ENCODE results near the gene GALNT2. TPM values are rescaled to one million over a fixed set of nuclear protein-coding genes. Genes with fewer than 3 reads are reported as not detected.
A peak's percentile ranks its signal among the peaks of the same experiment; 100 is the strongest.

GALNT2 gene
- total RNA-seq, 8 experiments from 2014 or later: 28.1 to 70.6 (median 41.3) TPM

DNA sequence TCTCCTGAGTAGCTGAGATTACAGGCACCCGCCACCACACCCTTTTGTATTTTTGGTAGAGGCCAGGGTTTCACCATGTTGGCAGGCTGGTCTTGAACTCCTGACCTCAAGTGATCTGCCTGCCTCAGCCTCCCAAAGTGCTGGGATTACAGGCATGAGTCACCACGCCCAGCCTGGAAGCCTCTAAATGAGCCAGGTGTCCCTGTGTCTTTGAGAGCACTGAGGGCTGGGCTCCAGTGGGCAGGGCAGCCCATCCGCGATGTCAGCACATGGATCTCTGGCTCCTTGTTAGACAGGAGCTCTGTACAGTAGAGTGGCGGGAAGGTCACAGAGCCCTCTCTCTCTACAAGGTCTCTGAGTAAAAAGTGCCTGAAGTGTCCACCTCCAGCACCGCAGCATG, 234.8 kb downstream of the GALNT2 start:
- Histone ChIP-seq H3K27ac (no peak overlapping the region), H3K4me1 (replicated peaks in 1 of 2) (peaks cover 14 to 16% of the 10 kb centered on the region in 2 donors), H3K4me3 (no peak overlapping the region)
- peak in 5 of 8 experiments; percentile 29 to 57 (median 46) for ATAC-seq (replicated peaks in 6 of 8)
- in situ Hi-C loops (cut with MboI; ENCODE audit: low pct_unique_long_range_greater_than_20kb in 2 of 9, low sequenced_read_pairs in 9 of 9, unreplicated experiment in 9 of 9): loop anchor here in 8 of 9 experiments (25.0 kb wide), 2 partner anchors 640 to 1040 kb away; partner anchors contain the start of gene RAB4A (in 3 of the 8)
- 0 to 100% (median 87%) methylated on average over 1 to 5 of the region's 6 CpGs; no CpG with 5 or more reads in 3 of the 10 experiments for WGBS, 10 experiments

DNA sequence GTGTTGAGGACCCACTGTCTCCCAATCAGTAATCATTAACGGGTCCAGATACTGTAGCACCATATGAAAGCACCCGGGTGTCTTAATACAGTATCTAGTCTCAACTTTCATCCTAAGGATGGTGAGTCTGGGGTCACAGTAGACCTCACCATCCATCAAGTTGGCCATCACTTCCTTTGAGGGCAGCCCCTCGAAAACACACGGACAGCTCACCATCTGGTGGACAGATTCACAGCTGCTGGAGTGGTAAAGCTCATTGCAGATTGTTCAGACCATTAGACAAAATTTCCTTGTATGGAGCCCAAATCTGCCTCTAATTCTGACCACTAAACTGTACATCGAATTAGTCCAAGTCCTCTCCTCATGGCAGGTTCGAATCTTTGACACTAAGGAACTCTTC, 236.0 kb downstream of the GALNT2 start:
- Histone ChIP-seq H3K27ac (no peak overlapping the region), H3K4me1 (replicated peaks in 1 of 2) (peaks cover 14 to 16% of the 10 kb centered on the region in 2 donors), H3K4me3 (no peak overlapping the region)
- no peak for ATAC-seq (replicated peaks in 6 of 8)
- 22 to 92% (median 83%) methylated on average over 1 to 6 of the region's 6 CpGs; no CpG with 5 or more reads in 1 of the 10 experiments for WGBS, 10 experiments
- in situ Hi-C loops (cut with MboI; ENCODE audit: low pct_unique_long_range_greater_than_20kb in 2 of 9, low sequenced_read_pairs in 9 of 9, unreplicated experiment in 9 of 9): loop anchor here in 8 of 9 experiments (25.0 kb wide), 2 partner anchors 641 to 1041 kb away; partner anchors contain the start of gene RAB4A (in 3 of the 8)

DNA sequence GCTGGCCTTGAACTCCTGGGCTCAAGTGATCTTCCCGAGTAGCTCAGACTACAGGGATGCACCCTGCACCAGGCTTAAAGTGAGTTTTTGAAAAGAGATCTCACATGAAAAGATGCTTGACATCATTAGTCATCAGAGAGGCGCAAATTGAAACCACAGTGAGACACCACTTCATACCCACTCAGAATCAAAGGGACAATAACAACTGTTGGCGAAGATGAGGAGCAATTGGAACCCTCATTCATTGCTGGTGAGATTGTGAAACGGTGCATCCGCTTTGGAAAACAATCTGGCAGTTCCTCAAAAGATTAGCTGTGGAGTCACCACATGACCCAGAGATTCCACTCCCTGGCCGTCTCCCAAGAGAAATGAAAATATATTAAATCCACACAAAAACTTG, 236.8 kb downstream of the GALNT2 start:
- in situ Hi-C loops (cut with MboI; ENCODE audit: low pct_unique_long_range_greater_than_20kb in 2 of 9, low sequenced_read_pairs in 9 of 9, unreplicated experiment in 9 of 9): loop anchor here in 8 of 9 experiments (25.0 kb wide), 2 partner anchors 642 to 1042 kb away; partner anchors contain the start of gene RAB4A (in 3 of the 8)
- H3K27ac ChIP-seq: no peak overlapping the region
- 20 to 90% (median 79%) methylated on average over 2 to 6 of the region's 6 CpGs; no CpG with 5 or more reads in 3 of the 10 experiments for WGBS, 10 experiments

DNA sequence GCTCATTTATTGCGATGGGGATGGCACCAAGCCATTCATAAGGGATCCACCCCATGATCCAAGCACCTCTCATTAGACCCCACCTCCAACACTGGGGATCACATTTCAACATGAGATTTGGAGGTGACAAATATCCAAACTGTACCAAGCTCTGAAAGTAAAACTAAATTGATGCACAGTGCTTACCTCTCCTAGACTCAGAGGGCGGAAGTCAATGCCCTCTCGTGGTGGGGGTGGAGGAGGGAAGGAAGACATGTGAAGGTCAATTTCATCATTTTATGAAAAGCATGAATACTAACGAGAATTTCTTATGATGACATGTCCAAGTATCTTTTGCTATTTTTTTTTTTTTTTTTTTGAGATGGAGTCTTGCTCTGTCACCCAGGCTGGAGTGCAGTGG, 239.1 kb downstream of the GALNT2 start:
- no peak for ATAC-seq (replicated peaks in 6 of 8)

More for the DNA sequence above, 236.8 kb downstream of the GALNT2 start:
- peak in 1 of 8 experiments; percentile 11 for ATAC-seq (replicated peaks in 6 of 8)
- Histone ChIP-seq H3K4me1 (replicated peaks in 1 of 2) (peaks cover 14 to 16% of the 10 kb centered on the region in 2 donors), H3K4me3 (no peak overlapping the region)

DNA sequence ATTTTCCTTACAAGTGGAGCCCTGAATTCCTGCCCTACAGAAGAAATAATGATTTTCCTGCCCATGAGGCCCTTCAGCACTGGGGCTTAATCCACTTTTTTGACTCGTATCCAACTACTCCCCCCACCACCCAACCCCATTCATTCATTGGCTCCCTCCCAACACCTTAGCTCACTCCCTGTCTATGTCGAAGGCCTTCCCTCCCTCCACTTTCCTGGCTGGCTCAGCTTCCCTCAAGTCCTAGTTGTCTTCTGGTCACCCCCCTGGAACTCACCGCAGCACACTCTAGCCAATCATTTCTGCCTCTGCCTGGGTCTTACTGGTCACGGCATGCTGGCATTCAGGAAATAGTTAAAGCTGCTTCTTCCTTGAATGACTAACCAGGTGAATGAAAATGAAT, 240.2 kb downstream of the GALNT2 start:
- no peak overlapping the region for H3K4me3 ChIP-seq
- no peak overlapping the region for H3K27ac ChIP-seq
- WGBS, 10 experiments: 44 to 80% (median 67%) methylated on average over 1 to 4 of the region's 4 CpGs; no CpG with 5 or more reads in 5 of the 10 experiments
- ATAC-seq (replicated peaks in 6 of 8): no peak
- in situ Hi-C loops (cut with MboI; ENCODE audit: low pct_unique_long_range_greater_than_20kb in 2 of 9, low sequenced_read_pairs in 9 of 9, unreplicated experiment in 9 of 9): loop anchor here in 8 of 9 experiments (25.0 kb wide), 2 partner anchors 645 to 1045 kb away; partner anchors contain the start of gene RAB4A (in 3 of the 8)
- H3K4me1 ChIP-seq (replicated peaks in 1 of 2): no peaks in the 10 kb centered on the region

More for the DNA sequence above, 239.1 kb downstream of the GALNT2 start:
- Histone ChIP-seq H3K4me1 (replicated peaks in 1 of 2) (no peaks in the 10 kb centered on the region), H3K4me3 (no peak overlapping the region), H3K27ac (no peak overlapping the region)
- in situ Hi-C loops (cut with MboI; ENCODE audit: low pct_unique_long_range_greater_than_20kb in 2 of 9, low sequenced_read_pairs in 9 of 9, unreplicated experiment in 9 of 9): loop anchor here in 8 of 9 experiments (25.0 kb wide), 2 partner anchors 644 to 1044 kb away; partner anchors contain the start of gene RAB4A (in 3 of the 8)
- 20 to 100% (median 80%) methylated on average over 1 to 4 of the region's 4 CpGs; no CpG with 5 or more reads in 4 of the 10 experiments for WGBS, 10 experiments

DNA sequence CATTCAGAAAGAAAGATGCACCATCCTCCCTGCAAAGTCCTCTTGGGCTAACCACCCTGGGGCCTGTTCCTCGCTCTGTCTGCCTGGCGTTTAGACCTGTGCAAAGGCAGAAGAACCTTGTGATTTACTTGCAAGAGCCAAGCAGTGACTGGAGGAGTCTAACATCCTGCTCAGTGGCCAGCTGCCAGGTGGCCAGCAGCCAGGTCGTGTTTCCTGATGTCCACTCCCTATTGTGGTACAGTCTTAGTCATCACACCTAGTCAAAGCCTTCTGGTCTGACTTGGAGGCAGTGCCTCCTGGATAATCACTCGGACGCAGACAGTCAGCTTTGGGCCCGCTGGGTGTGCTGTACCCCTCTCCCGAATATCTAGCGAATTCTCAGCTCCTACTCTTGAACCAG, 241.0 kb downstream of the GALNT2 start:
- ATAC-seq (replicated peaks in 6 of 8): peak in 5 of 8 experiments; percentile 33 to 97 (median 72)
- in situ Hi-C loops (cut with MboI; ENCODE audit: low pct_unique_long_range_greater_than_20kb in 2 of 9, low sequenced_read_pairs in 9 of 9, unreplicated experiment in 9 of 9): loop anchor here in 8 of 9 experiments (25.0 kb wide), 2 partner anchors 646 to 1046 kb away; partner anchors contain the start of gene RAB4A (in 3 of the 8)
- 68 to 97% (median 84%) methylated on average over 2 to 8 of the region's 8 CpGs; no CpG with 5 or more reads in 2 of the 10 experiments for WGBS, 10 experiments
- H3K4me3 ChIP-seq: no peak overlapping the region
- H3K4me1 ChIP-seq (replicated peaks in 1 of 2): no peaks in the 10 kb centered on the region
- no peak overlapping the region for H3K27ac ChIP-seq

DNA sequence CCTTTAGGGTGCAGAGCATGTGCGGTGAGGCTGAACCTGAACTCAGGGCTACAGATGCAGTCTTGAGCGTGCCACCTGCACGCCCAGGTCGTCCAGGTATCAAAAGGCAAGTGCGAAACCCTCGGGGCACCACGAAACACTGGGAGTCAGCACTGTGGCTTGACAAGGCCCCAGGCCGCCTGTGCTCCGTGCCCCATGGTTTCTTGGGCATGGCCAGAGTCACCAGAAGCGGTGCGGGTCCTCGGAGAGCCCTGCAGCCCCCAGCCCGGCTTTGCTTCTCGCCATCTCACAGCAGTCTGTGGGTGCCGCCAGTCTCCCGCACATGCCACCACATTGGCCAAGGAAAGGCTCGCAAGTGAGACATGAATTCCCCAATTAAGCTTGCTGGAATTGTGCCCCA, 241.8 kb downstream of the GALNT2 start:
- no peak for ATAC-seq (replicated peaks in 6 of 8)
- Histone ChIP-seq H3K4me3 (no peak overlapping the region), H3K27ac (no peak overlapping the region), H3K4me1 (replicated peaks in 1 of 2) (no peaks in the 10 kb centered on the region)
- 77 to 100% (median 88%) methylated on average over 1 to 15 of the region's 17 CpGs; no CpG with 5 or more reads in 3 of the 10 experiments for WGBS, 10 experiments
- in situ Hi-C loops (cut with MboI; ENCODE audit: low pct_unique_long_range_greater_than_20kb in 2 of 9, low sequenced_read_pairs in 9 of 9, unreplicated experiment in 9 of 9): loop anchor here in 8 of 9 experiments (25.0 kb wide), 2 partner anchors 647 to 1047 kb away; partner anchors contain the start of gene RAB4A (in 3 of the 8)

DNA sequence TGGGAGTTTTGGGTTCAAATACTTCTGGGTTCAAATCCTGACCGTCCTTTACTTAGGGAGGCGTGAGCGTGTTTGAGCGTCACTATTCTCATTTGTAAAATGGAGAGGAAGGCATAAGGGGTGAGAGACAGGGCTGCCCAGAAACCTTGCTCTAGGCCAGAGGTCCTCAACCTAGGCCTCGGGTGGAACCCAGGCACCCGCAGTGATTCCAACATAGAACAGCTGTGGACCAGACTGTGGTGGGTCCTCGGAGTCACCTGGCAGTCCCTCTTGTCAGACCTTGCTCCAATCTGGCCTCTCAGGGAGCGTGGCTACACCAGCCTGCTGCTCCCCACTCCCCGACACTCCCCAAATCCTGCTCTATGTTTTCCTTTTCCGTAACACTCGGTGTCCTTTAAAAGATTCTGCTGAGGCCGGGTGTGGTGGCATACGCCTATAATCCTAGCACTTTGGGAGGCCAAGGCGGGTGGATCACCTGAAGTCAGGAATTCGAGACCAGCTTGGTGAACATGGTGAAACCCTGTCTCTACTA, 242.7 kb downstream of the GALNT2 start:
- in situ Hi-C loops (cut with MboI; ENCODE audit: low pct_unique_long_range_greater_than_20kb in 2 of 9, low sequenced_read_pairs in 9 of 9, unreplicated experiment in 9 of 9): loop anchor here in 8 of 9 experiments (25.0 kb wide), 2 partner anchors 647 to 1047 kb away; partner anchors contain the start of gene RAB4A (in 3 of the 8)
- WGBS, 10 experiments: 33 to 100% (median 92%) methylated on average over 1 to 14 of the region's 15 CpGs; no CpG with 5 or more reads in 2 of the 10 experiments
- no peaks in the 10 kb centered on the region for H3K4me1 ChIP-seq (replicated peaks in 1 of 2)
- no peak overlapping the region for H3K4me3 ChIP-seq
- no peak overlapping the region for H3K27ac ChIP-seq
- no peak for ATAC-seq (replicated peaks in 6 of 8)

DNA sequence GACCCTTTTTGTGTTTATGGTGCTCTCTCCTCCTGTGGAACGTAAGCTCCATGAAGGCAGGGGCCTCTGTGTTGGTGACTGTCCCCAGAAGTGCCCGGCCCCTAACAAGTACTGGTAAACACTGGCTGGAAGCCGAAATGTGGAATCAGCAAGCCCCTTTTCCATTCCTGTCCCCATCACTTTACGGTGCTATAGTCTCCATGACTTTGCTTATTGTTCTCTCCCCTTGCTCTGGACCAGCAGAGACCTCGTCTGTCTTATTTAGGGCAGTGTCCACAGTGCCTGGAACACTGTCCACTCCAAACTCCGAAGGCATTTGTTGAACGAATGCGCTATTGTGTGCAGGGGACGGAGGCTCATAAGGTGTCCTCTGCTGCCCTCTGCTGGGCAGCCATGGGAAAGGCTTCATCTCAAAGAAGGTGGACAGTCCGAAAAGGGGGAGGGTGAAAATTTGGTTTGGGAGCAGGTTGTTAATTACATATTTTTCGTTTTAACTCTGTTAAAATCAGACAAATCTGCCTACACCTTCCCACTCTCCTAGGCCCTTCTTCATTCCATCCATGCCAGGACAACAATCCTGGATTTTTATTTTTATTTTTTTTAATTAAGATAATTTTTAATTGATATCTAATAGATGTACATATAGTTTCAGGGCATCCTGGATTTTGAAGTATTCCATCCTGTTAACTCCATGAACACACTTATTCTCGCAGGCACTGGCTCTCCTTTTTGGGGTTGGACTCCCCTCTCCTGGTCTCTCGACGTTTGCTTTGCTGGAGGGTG, 243.5 kb downstream of the GALNT2 start:
- no peak overlapping the region for H3K4me3 ChIP-seq
- no peaks in the 10 kb centered on the region for H3K4me1 ChIP-seq (replicated peaks in 1 of 2)
- in situ Hi-C loops (cut with MboI; ENCODE audit: low pct_unique_long_range_greater_than_20kb in 2 of 9, low sequenced_read_pairs in 9 of 9, unreplicated experiment in 9 of 9): loop anchor here in 8 of 9 experiments (25.0 kb wide), 2 partner anchors 648 to 1048 kb away; partner anchors contain the start of gene RAB4A (in 3 of the 8)
- WGBS, 10 experiments: 0 to 80% (median 26%) methylated on average over 2 to 14 of the region's 14 CpGs
- ATAC-seq (replicated peaks in 6 of 8): peak; percentile 68 to 98 (median 94)
- H3K27ac ChIP-seq: no peak overlapping the region

DNA sequence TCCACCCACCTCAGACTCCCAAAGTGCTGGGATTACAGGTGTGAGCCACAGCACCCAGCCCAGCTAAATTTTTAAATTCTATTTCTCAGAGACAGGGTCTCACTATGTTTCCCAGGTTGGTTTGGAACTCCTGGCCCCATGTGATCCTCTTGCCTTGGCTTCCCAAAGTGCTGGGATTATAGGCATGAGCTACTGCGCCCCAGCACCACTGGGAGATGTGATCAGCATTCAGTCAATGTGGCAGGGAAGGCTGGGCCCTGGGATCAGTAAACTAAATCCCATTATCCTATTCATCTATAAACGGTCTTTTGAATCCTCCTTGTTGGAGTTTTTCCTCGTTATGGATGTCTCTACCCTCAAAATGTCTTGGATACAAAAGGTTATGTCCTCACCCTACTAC, 245.6 kb downstream of the GALNT2 start:
- no peak overlapping the region for H3K4me3 ChIP-seq
- no peaks in the 10 kb centered on the region for H3K4me1 ChIP-seq (replicated peaks in 1 of 2)
- in situ Hi-C loops (cut with MboI; ENCODE audit: low pct_unique_long_range_greater_than_20kb in 2 of 9, low sequenced_read_pairs in 9 of 9, unreplicated experiment in 9 of 9): loop anchor here in 8 of 9 experiments (25.0 kb wide), 2 partner anchors 650 to 1050 kb away; partner anchors contain the start of gene RAB4A (in 3 of the 8)
- WGBS, 10 experiments: 24 to 100% (median 70%) methylated on average over 1 to 3 of the region's 3 CpGs; no CpG with 5 or more reads in 4 of the 10 experiments
- H3K27ac ChIP-seq: no peak overlapping the region
- ATAC-seq (replicated peaks in 6 of 8): no peak

DNA sequence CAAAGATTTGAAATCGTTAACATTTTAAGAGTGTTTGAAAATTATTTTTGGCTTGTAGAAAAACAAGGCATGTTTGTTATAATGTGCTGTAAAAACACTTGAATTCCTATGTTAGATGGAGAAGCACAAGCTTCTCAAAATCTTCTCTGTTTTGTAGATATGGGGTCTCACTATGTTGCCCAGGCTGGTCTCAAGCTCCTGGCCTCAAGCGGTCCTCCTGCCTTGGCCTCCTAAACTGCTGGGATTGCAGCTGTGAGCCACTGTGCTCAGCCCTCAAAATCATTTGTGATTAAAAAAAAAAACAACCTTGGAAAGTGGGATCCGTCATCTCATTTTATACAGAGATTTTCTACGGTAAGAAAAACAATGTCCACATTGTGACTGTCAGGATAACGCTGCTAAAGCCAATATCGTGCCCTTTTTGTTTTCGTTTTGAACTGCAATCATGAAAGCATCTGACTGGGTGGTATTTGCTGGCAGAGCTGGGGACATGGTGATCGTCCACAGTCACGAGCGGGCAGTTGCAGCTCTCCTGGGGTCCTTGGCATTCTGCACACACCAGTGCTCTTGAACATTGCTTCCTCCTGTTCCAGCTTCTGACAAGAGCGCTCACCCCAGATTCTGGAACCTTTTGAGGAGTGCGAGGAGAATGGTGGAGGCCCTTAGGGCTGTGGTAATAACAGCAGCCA, 246.6 kb downstream of the GALNT2 start:
- Histone ChIP-seq H3K4me3 (no peak overlapping the region), H3K27ac (no peak overlapping the region), H3K4me1 (replicated peaks in 1 of 2) (no peaks in the 10 kb centered on the region)
- WGBS, 10 experiments: 29 to 89% (median 85%) methylated on average over 2 to 12 of the region's 12 CpGs
- in situ Hi-C loops (cut with MboI; ENCODE audit: low pct_unique_long_range_greater_than_20kb in 2 of 9, low sequenced_read_pairs in 9 of 9, unreplicated experiment in 9 of 9): loop anchor here in 8 of 9 experiments (25.0 kb wide), 2 partner anchors 651 to 1051 kb away; partner anchors contain the start of gene RAB4A (in 3 of the 8)
- ATAC-seq (replicated peaks in 6 of 8): no peak

DNA sequence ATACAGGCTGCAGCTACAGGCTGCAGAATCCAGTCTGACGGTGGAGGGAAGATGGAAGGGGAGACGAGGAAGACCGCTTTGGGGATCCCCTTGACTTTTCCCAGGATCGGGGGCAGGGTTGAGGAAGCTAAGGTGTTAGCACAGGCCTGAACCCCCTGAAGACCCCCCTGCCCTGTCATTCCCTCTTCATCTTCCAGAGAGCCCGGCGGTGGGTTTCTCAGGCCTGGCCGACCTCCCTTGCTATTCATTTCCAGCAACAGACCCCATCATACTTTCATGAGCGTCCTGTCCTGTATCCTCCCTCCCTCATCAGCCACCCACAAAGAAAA, 247.1 kb downstream of the GALNT2 start:
- ATAC-seq (replicated peaks in 6 of 8): no peak
- H3K27ac ChIP-seq: no peak overlapping the region
- in situ Hi-C loops (cut with MboI; ENCODE audit: low pct_unique_long_range_greater_than_20kb in 2 of 9, low sequenced_read_pairs in 9 of 9, unreplicated experiment in 9 of 9): loop anchor here in 8 of 9 experiments (25.0 kb wide), 2 partner anchors 652 to 1052 kb away; partner anchors contain the start of gene RAB4A (in 3 of the 8)
- H3K4me1 ChIP-seq (replicated peaks in 1 of 2): no peaks in the 10 kb centered on the region
- H3K4me3 ChIP-seq: no peak overlapping the region
- WGBS, 10 experiments: 0 to 100% (median 87%) methylated on average over 1 to 8 of the region's 8 CpGs
